Non-pigmented ciliary epithelial cell (primary cell): ENCODE measurements around the gene LARGE1.

Experiments used
- DNase-seq: peaks from one replicate; pipeline ENCODE4 v3.0.0-alpha.2; 2010; ENCODE audit warnings: low read depth

The LARGE1 gene

GRCh38 chr22:33227791-33228190 lies 692.5 kb downstream of the LARGE1 start:
- DNase-seq, result no peak

- DNase-seq, result no peak
These were observed 695.4 kb downstream of the LARGE1 start for GRCh38 chr22:33224841-33225240.
